AG08395 (cell line): ENCODE results near the gene PSMA7.

Experiments used
- DNase-seq: peaks from one replicate; pipeline ENCODE4 v3.0.0; 2012; ENCODE audit warnings: mixed read lengths, low spot score

Gene PSMA7

GRCh38 chr20:62087227-62087626 lies 56.0 kb downstream of the PSMA7 start:
- no peak for DNase-seq
